Measurements from ENCODE around the gene ZKSCAN8.
A peak's percentile ranks its signal among the peaks of the same experiment; 100 is the strongest.

DNA sequence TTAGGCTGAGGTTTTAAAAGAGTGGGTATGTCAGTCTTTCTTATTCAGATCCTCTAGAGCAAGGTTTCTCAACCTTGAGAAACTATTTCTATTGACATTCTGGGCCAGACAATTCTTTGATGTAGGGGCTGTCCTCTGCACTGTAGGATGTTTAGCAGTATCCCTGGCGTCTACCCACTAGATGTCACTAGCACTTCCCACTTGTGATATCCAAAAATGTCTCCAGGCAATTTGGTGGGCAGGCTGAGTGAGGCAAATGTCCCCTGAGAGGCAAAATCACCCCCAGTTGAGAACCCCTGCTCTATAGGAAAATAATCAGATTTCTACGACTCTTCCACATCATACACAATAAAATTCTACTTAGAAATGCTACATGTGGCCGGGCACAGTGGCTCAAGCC is 7.7 kb upstream of the ZKSCAN8 start:
- TF ChIP-seq, protein P1, sequence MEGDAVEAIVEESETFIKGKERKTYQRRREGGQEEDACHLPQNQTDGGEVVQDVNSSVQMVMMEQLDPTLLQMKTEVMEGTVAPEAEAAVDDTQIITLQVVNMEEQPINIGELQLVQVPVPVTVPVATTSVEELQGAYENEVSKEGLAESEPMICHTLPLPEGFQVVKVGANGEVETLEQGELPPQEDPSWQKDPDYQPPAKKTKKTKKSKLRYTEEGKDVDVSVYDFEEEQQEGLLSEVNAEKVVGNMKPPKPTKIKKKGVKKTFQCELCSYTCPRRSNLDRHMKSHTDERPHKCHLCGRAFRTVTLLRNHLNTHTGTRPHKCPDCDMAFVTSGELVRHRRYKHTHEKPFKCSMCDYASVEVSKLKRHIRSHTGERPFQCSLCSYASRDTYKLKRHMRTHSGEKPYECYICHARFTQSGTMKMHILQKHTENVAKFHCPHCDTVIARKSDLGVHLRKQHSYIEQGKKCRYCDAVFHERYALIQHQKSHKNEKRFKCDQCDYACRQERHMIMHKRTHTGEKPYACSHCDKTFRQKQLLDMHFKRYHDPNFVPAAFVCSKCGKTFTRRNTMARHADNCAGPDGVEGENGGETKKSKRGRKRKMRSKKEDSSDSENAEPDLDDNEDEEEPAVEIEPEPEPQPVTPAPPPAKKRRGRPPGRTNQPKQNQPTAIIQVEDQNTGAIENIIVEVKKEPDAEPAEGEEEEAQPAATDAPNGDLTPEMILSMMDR (IDR thresholded peaks at IDR 0.05): peak in 10 of 12 donors; percentile 19 to 51 (median 38)
- TF ChIP-seq POLR2A (IDR thresholded peaks at IDR 0.05): no peak
